ENCODE results near the gene NSG1. TPM values are rescaled to one million over a fixed set of nuclear protein-coding genes. Genes with fewer than 3 reads are reported as not detected.

Gene NSG1
- total and polyA plus RNA-seq, 7 donors = 1.4 to 9.6 (median 3.8) TPM

- TF ChIP-seq, protein P1, sequence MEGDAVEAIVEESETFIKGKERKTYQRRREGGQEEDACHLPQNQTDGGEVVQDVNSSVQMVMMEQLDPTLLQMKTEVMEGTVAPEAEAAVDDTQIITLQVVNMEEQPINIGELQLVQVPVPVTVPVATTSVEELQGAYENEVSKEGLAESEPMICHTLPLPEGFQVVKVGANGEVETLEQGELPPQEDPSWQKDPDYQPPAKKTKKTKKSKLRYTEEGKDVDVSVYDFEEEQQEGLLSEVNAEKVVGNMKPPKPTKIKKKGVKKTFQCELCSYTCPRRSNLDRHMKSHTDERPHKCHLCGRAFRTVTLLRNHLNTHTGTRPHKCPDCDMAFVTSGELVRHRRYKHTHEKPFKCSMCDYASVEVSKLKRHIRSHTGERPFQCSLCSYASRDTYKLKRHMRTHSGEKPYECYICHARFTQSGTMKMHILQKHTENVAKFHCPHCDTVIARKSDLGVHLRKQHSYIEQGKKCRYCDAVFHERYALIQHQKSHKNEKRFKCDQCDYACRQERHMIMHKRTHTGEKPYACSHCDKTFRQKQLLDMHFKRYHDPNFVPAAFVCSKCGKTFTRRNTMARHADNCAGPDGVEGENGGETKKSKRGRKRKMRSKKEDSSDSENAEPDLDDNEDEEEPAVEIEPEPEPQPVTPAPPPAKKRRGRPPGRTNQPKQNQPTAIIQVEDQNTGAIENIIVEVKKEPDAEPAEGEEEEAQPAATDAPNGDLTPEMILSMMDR (IDR thresholded peaks at IDR 0.05) = no peak
- no peak for TF ChIP-seq POLR2AphosphoS5 (IDR thresholded peaks at IDR 0.05)
- TF ChIP-seq EP300 (IDR thresholded peaks at IDR 0.05) = no peak
- TF ChIP-seq POLR2A (IDR thresholded peaks at IDR 0.05) = no peak
- Histone ChIP-seq H3K9me3 (no peaks in the 10 kb centered on the region), H3K27me3 (peaks cover 0 to 49% (median 7%) of the 10 kb centered on the region in 3 donors), H3K36me3 (no peaks in the 10 kb centered on the region), H3K4me3 (no peak overlapping the region), H3K4me1 (no peaks in the 10 kb centered on the region), H3K27ac (no peak overlapping the region)
- intact Hi-C loops (cut with DNase I) = no loop called here
- no peak for DNase-seq
- 81 to 82% methylated on average over 28 of the region's 28 CpGs for WGBS, 2 donors
Observed at GRCh38 chr4:4406455-4407298, 19.8 kb downstream of the NSG1 start.

GRCh38 chr4:4407299-4408131 lies 20.6 kb downstream of the NSG1 start:
- no peak overlapping the region for H3K27ac ChIP-seq
- TF ChIP-seq POLR2AphosphoS5 (IDR thresholded peaks at IDR 0.05) (no peak), EP300 (IDR thresholded peaks at IDR 0.05) (no peak), POLR2A (IDR thresholded peaks at IDR 0.05) (no peak)
- TF ChIP-seq, protein P1 (IDR thresholded peaks at IDR 0.05) = no peak
- peaks cover 0 to 44% (median 7%) of the 10 kb centered on the region in 3 donors for H3K27me3 ChIP-seq
- WGBS, 2 donors = 69 to 84% methylated on average over 19 of the region's 19 CpGs
- no peaks in the 10 kb centered on the region for H3K4me1 ChIP-seq
- intact Hi-C loops (cut with DNase I) = no loop called here
- no peak overlapping the region for H3K4me3 ChIP-seq
- H3K36me3 ChIP-seq = no peaks in the 10 kb centered on the region
- H3K9me3 ChIP-seq = no peaks in the 10 kb centered on the region
- DNase-seq = no peak

GRCh38 chr4:4408132-4408523 lies 21.2 kb downstream of the NSG1 start:
- no peak overlapping the region for H3K27ac ChIP-seq
- no peak overlapping the region for H3K4me3 ChIP-seq
- no peaks in the 10 kb centered on the region for H3K4me1 ChIP-seq
- TF ChIP-seq POLR2AphosphoS5 (IDR thresholded peaks at IDR 0.05) = no peak
- no peak for TF ChIP-seq POLR2A (IDR thresholded peaks at IDR 0.05)
- TF ChIP-seq, protein P1 (IDR thresholded peaks at IDR 0.05) = no peak
- TF ChIP-seq EP300 (IDR thresholded peaks at IDR 0.05) = no peak
- H3K36me3 ChIP-seq = no peaks in the 10 kb centered on the region
- intact Hi-C loops (cut with DNase I) = no loop called here
- DNase-seq = no peak
- no peaks in the 10 kb centered on the region for H3K9me3 ChIP-seq
- H3K27me3 ChIP-seq = peaks cover 0 to 40% (median 7%) of the 10 kb centered on the region in 3 donors
- WGBS, 2 donors = 59 to 77% methylated on average over 13 of the region's 13 CpGs

DNA sequence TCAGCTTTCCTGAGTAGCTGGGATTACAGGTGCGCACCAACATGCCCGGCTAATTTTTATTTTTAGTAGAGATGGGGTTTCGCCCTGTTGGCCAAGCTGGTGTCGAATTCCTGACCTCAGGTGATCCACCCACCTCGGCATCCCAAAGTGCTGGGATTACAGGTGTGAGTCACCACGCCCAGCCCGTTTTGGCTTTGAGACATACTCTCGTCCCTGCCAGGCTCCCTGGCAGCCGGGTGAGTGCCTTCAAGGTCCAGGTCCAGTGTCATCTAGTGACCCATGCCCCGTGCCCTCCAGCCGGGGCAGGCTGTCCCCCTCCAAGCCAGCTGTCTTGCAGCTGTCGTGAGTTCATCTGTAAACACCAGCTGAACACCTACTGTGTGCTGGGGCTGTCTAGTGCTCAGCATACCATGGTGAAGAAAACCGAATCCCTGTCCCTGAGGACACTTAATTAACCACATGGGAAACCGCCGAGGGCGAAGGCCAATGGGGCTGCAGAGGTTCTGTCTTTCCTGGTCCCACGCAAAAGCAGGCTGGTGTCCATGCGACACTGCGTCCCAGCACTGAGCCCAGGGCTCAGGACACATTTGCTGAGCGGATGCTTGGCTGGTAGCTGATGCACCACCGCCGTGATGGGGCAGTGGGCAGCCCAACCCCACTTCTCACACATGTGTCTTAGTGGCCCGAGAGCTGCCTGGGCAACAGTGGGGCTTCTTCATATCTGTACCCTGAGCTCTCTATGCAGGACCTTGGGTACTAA lies 21.9 kb downstream of the NSG1 start:
- TF ChIP-seq, protein P1 (IDR thresholded peaks at IDR 0.05) = no peak
- no peak for TF ChIP-seq EP300 (IDR thresholded peaks at IDR 0.05)
- no peak for TF ChIP-seq POLR2A (IDR thresholded peaks at IDR 0.05)
- TF ChIP-seq POLR2AphosphoS5 (IDR thresholded peaks at IDR 0.05) = no peak
- Histone ChIP-seq H3K27ac (no peak overlapping the region), H3K4me3 (no peak overlapping the region), H3K36me3 (no peaks in the 10 kb centered on the region), H3K4me1 (no peaks in the 10 kb centered on the region), H3K27me3 (peaks cover 0 to 34% (median 7%) of the 10 kb centered on the region in 3 donors), H3K9me3 (no peaks in the 10 kb centered on the region)
- WGBS, 2 donors = 57 to 79% methylated on average over 23 of the region's 23 CpGs
- no peak for DNase-seq
- intact Hi-C loops (cut with DNase I) = no loop called here

Data from sigmoid colon (tissue), 7 donors.